ENCODE data around the gene PIGQ.

The PIGQ gene

DNA sequence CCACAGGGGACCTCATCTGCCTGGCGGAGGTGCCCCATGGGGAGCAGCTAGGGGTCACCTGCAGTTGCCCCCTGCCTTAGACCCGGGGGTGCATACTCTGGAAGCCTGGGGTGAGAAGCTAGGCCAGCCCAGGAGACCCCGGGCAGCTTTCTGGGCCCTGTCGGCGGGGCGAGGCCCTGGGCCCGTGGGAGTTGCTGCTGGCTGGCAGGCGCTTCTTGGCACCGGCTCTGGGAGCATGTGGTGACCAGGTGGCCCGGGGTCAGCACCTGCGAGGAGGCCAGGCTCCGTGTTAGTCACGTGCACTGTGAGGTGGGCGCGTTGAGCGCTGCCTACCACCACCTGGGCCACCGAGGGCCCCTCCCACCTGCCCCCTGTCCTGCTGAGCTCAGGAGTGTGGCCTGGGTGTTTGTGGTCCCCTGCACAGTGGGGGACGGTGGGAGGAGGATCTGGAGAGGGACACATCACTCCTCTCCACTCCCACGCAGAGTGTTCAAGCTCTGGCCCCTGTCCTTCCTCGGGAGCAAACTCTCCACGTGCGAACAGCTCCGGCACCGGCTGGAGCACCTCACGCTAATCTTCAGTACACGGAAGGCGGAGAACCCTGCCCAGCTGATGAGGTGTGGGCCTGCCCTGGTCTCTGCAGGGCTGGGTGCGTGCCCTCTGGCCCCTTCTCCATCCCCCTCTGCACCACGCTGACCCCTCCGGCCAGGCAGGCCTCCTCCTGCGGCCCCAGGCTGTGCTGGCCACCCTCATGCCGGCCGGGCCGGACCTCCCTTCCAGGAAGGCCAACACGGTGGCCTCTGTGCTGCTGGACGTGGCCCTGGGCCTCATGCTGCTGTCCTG, 5.8 kb downstream of the PIGQ start:
- no peaks in the 10 kb centered on the region for H3K27me3 Mint-ChIP-seq
- no peak for ATAC-seq (replicated peaks; ENCODE audit: extremely low read depth, poor library complexity, severe bottlenecking)
- H3K27ac Mint-ChIP-seq (ENCODE audit: low read depth): no peak overlapping the region
- H3K4me1 Mint-ChIP-seq: peaks cover 16% of the 10 kb centered on the region
- H3K4me3 Mint-ChIP-seq: no peak overlapping the region
- H3K36me3 Mint-ChIP-seq (ENCODE audit: insufficient read depth): peaks cover 12% of the 10 kb centered on the region
- DNase-seq (ENCODE audit: low spot score in 2 of 2): no peak
- no peaks in the 10 kb centered on the region for H3K9me3 Mint-ChIP-seq

DNA sequence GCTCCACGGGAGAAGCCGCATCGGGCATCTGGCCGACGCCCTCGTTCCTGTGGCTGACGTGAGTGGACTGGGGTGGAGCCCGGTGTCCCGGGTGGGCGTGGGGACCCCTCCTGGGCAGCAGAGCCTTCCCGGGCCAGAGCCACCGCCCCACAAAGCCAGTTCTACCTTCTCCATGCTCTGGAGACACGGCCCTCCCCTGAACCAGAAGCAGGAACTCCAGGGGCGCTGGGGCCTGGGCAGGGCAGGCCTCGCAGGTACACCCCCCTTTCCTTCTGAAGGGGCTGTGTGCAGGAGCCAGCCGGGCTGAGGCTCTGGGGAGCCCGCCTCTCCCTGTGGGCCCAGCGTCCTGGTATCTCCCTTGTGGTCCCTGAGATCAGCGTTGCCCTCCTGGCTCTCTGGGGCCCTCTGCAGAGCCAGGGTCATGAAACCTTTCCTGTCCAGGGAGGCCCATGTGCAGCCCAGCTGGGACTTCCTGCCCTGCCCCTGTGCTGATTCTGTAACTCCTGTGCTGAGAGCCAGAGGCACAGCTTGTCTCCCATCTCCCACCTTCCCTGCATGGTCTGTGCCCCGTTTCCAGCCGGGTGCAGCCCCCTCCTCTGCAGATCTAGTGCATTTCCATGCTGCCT, 6.5 kb downstream of the PIGQ start:
- DNase-seq (ENCODE audit: low spot score in 2 of 2) (no peak), ATAC-seq (replicated peaks; ENCODE audit: extremely low read depth, poor library complexity, severe bottlenecking) (no peak)
- Mint-ChIP-seq H3K4me3 (no peak overlapping the region), H3K27ac (ENCODE audit: low read depth) (no peak overlapping the region), H3K9me3 (no peaks in the 10 kb centered on the region), H3K36me3 (ENCODE audit: insufficient read depth) (peaks cover 5% of the 10 kb centered on the region), H3K27me3 (no peaks in the 10 kb centered on the region), H3K4me1 (peaks cover 9% of the 10 kb centered on the region)

DNA sequence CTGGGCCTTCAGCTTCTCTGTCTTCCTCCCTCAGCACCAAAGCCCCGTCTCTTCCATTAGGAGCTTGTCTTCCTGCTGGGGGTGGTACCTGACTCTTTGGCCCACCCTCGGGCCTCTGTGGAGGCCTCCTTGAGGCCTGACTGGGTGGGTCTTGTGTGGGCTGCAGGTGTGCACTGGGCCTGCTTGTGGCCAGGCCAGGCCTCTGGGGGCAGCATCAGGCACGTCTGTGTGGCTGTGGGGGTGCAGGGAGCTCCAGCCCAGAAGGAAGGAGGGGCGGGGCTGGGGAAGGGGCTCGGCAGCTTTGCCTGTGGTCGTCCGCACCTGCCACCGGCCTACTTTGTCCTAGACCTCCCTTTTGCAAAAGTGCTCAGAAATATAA, 7.0 kb downstream of the PIGQ start:
- Mint-ChIP-seq H3K36me3 (ENCODE audit: insufficient read depth) (peaks cover 2% of the 10 kb centered on the region), H3K27me3 (no peaks in the 10 kb centered on the region), H3K9me3 (no peaks in the 10 kb centered on the region), H3K4me1 (peaks cover 4% of the 10 kb centered on the region), H3K4me3 (no peak overlapping the region), H3K27ac (ENCODE audit: low read depth) (no peak overlapping the region)
- ATAC-seq (replicated peaks; ENCODE audit: extremely low read depth, poor library complexity, severe bottlenecking) (no peak), DNase-seq (ENCODE audit: low spot score in 2 of 2) (no peak)

- Mint-ChIP-seq H3K27me3 (no peaks in the 10 kb centered on the region), H3K9me3 (no peaks in the 10 kb centered on the region), H3K27ac (ENCODE audit: low read depth) (no peak overlapping the region), H3K4me3 (no peak overlapping the region), H3K4me1 (no peaks in the 10 kb centered on the region), H3K36me3 (ENCODE audit: insufficient read depth) (no peaks in the 10 kb centered on the region)
- ATAC-seq (replicated peaks; ENCODE audit: extremely low read depth, poor library complexity, severe bottlenecking) (no peak), DNase-seq (ENCODE audit: low spot score in 2 of 2) (no peak)
These were observed 8.0 kb downstream of the PIGQ start for GRCh38 chr16:577796-578195.

DNA sequence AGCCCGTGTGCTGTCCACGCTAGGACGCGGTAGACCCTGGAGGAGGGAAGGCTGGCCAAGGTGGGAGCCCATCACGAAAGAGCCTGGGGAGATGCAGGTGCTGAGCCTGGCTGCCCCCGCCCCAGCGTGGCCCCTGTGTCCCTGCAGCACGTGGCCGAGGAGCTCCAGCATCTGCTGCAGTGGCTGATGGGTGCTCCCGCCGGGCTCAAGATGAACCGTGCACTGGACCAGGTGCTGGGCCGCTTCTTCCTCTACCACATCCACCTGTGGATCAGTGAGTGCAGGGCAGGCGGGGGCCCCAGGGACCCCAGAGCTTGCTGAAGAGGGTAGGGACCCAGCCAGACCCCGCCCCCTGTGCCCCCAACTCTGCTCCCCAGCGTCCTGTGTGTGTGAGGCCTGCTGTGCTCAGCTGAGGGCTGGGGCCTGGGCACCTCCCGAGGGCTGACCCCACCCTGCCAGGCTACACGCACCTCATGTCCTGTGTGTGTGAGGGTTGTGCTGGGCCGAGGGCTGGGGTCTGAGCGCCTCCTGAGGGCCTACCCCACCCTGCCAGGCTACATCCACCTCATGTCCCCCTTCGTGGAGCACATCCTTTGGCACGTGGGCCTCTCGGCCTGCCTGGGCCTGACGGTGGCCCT, 8.6 kb downstream of the PIGQ start:
- ATAC-seq (replicated peaks; ENCODE audit: extremely low read depth, poor library complexity, severe bottlenecking): no peak
- Mint-ChIP-seq H3K36me3 (ENCODE audit: insufficient read depth) (no peaks in the 10 kb centered on the region), H3K27ac (ENCODE audit: low read depth) (no peak overlapping the region)

GRCh38 chr16:578870-579405, 9.2 kb downstream of the PIGQ start:
- Mint-ChIP-seq H3K27me3 (no peaks in the 10 kb centered on the region), H3K9me3 (no peaks in the 10 kb centered on the region), H3K27ac (ENCODE audit: low read depth) (no peak overlapping the region), H3K4me1 (no peaks in the 10 kb centered on the region), H3K36me3 (ENCODE audit: insufficient read depth) (no peaks in the 10 kb centered on the region), H3K4me3 (no peak overlapping the region)
- ATAC-seq (replicated peaks; ENCODE audit: extremely low read depth, poor library complexity, severe bottlenecking): peak; percentile 86
- DNase-seq (ENCODE audit: low spot score in 2 of 2): peak in 1 of 2 donors; percentile 47

More for the DNA sequence above, 8.6 kb downstream of the PIGQ start:
- DNase-seq (ENCODE audit: low spot score in 2 of 2): no peak
- Mint-ChIP-seq H3K4me3 (no peak overlapping the region), H3K4me1 (no peaks in the 10 kb centered on the region), H3K9me3 (no peaks in the 10 kb centered on the region), H3K27me3 (no peaks in the 10 kb centered on the region)

DNA sequence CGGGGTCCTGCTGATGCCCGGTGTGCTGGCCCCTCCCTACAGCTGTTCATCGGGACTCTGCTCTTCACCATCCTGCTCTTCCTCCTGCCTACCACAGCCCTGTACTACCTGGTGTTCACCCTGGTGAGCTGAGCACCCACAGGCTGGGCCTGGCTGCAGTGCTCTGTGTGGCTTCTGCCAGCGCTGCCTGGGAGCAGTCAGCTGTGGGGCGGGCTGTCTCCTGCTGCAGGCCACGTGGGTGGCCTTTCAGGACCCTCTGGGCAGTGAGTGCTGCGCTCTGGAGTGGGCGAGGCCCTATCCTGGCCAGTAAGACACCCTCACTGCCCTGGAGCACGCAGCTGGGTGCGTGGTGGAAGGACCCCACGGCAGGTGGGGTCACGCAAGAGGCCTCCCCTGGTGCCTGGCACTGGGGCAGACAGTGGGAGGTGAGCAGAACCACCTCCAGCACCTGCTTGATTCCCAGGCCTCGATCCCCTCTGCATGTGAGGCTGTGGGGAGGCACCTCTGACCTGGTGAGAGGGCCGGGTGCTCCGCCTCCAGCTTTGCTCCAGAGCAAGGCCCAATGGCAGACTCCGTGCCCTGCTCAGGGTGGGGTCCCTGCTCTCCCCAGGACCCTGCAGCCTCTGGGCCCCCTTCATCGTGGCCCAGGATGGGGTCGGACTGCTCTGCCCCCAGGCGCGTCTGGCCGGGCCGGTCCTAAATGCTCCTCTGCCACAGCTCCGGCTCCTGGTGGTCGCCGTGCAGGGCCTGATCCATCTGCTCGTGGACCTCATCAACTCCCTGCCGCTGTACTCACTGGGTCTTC, 10.6 kb downstream of the PIGQ start:
- ATAC-seq (replicated peaks; ENCODE audit: extremely low read depth, poor library complexity, severe bottlenecking): no peak
- H3K9me3 Mint-ChIP-seq: no peaks in the 10 kb centered on the region
- H3K27me3 Mint-ChIP-seq: no peaks in the 10 kb centered on the region

GRCh38 chr16:580946-581498, 11.3 kb downstream of the PIGQ start:
- ATAC-seq (replicated peaks; ENCODE audit: extremely low read depth, poor library complexity, severe bottlenecking): no peak
- Mint-ChIP-seq H3K4me3 (no peak overlapping the region), H3K27ac (ENCODE audit: low read depth) (no peak overlapping the region), H3K9me3 (no peaks in the 10 kb centered on the region), H3K36me3 (ENCODE audit: insufficient read depth) (no peaks in the 10 kb centered on the region), H3K27me3 (no peaks in the 10 kb centered on the region), H3K4me1 (no peaks in the 10 kb centered on the region)
- DNase-seq (ENCODE audit: low spot score in 2 of 2): no peak

More for the DNA sequence above, 10.6 kb downstream of the PIGQ start:
- Mint-ChIP-seq H3K4me3 (no peak overlapping the region), H3K36me3 (ENCODE audit: insufficient read depth) (no peaks in the 10 kb centered on the region), H3K27ac (ENCODE audit: low read depth) (no peak overlapping the region), H3K4me1 (no peaks in the 10 kb centered on the region)
- no peak for DNase-seq (ENCODE audit: low spot score in 2 of 2)

DNA sequence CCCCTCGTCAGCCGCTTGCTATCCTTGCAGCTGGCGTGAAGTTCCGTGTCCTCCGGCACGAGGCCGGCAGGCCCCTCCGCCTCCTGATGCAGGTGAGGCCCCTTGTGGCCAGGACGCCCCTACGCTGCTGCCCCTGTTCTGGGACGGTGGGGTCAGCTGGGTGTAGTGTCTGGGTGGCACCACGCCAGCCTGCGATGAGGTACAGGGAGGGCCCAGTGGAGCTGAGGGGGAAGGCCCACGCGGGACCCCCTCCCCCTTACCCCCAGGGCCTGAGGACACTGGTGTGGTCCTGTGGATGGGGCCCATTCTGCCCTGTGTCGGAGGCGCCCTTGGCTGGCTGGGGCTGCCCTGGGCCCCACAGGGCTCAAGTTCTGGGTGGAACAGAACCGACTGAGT, 12.4 kb downstream of the PIGQ start:
- H3K27me3 Mint-ChIP-seq: no peaks in the 10 kb centered on the region
- DNase-seq (ENCODE audit: low spot score in 2 of 2) (no peak), ATAC-seq (replicated peaks; ENCODE audit: extremely low read depth, poor library complexity, severe bottlenecking) (no peak)
- no peaks in the 10 kb centered on the region for H3K9me3 Mint-ChIP-seq
- H3K4me3 Mint-ChIP-seq: no peak overlapping the region
- no peak overlapping the region for H3K27ac Mint-ChIP-seq (ENCODE audit: low read depth)
- H3K36me3 Mint-ChIP-seq (ENCODE audit: insufficient read depth): no peaks in the 10 kb centered on the region
- no peaks in the 10 kb centered on the region for H3K4me1 Mint-ChIP-seq

- no peaks in the 10 kb centered on the region for H3K27me3 Mint-ChIP-seq
- no peak for DNase-seq (ENCODE audit: low spot score in 2 of 2)
These were observed 13.0 kb downstream of the PIGQ start for GRCh38 chr16:582614-583331.

GRCh38 chr16:583470-583814, 13.7 kb downstream of the PIGQ start:
- Mint-ChIP-seq H3K27ac (ENCODE audit: low read depth) (no peak overlapping the region), H3K27me3 (no peaks in the 10 kb centered on the region), H3K4me3 (no peak overlapping the region), H3K4me1 (peaks cover 5% of the 10 kb centered on the region), H3K36me3 (ENCODE audit: insufficient read depth) (peaks cover 6% of the 10 kb centered on the region), H3K9me3 (no peaks in the 10 kb centered on the region)
- no peak for DNase-seq (ENCODE audit: low spot score in 2 of 2)
- no peak for ATAC-seq (replicated peaks; ENCODE audit: extremely low read depth, poor library complexity, severe bottlenecking)

More at GRCh38 chr16:582614-583331, 13.0 kb downstream of the PIGQ start:
- no peak overlapping the region for H3K4me3 Mint-ChIP-seq
- no peak overlapping the region for H3K27ac Mint-ChIP-seq (ENCODE audit: low read depth)
- ATAC-seq (replicated peaks; ENCODE audit: extremely low read depth, poor library complexity, severe bottlenecking): no peak
- peaks cover 2% of the 10 kb centered on the region for H3K36me3 Mint-ChIP-seq (ENCODE audit: insufficient read depth)
- H3K4me1 Mint-ChIP-seq: no peaks in the 10 kb centered on the region
- H3K9me3 Mint-ChIP-seq: no peaks in the 10 kb centered on the region

All from central memory CD8-positive, alpha-beta T cell (primary cell).